ENCODE data around the gene ARHGEF40. TPM values are rescaled to one million over a fixed set of nuclear protein-coding genes. Genes with fewer than 3 reads are reported as not detected.

The ARHGEF40 gene
- polyA plus RNA-seq, 1 donor (not counting 4 experiments of a cell fraction or from before 2014, with no cell fraction given), result 8.7 TPM

- Histone ChIP-seq H4K20me1 (ENCODE audit: control insufficient read depth, extremely low read depth, insufficient read depth, low read length) (no peaks in the 10 kb centered on the region), H3K9me1 (ENCODE audit: control insufficient read depth, extremely low read depth, insufficient read depth, low read length) (no peaks in the 10 kb centered on the region), H3K4me3 (ENCODE audit: control insufficient read depth in 2 of 3, extremely low read depth in 1 of 3, insufficient read depth in 2 of 3, low read depth in 1 of 3, low read length in 3 of 3) (no peak overlapping the region), H3K27ac (ENCODE audit: control insufficient read depth, insufficient read depth, low read length) (no peak overlapping the region), H3K9me3 (ENCODE audit: control insufficient read depth, low read depth, low read length) (no peaks in the 10 kb centered on the region), H3K27me3 (ENCODE audit: control insufficient read depth, extremely low read depth, insufficient read depth, low read length) (no peaks in the 10 kb centered on the region), H3K36me3 (ENCODE audit: control insufficient read depth in 2 of 2, extremely low read depth in 1 of 2, insufficient read depth in 2 of 2, low read length in 2 of 2) (peaks cover 8% of the 10 kb centered on the region in 2 experiments), H3K9ac (ENCODE audit: control insufficient read depth, extremely low read depth, insufficient read depth, low read length) (no peak overlapping the region), H2AFZ (ENCODE audit: control insufficient read depth, low read length) (no peak overlapping the region), H3K4me2 (ENCODE audit: control insufficient read depth, extremely low read depth, insufficient read depth, low read depth, low read length) (no peak overlapping the region), H3K79me2 (ENCODE audit: control insufficient read depth, insufficient read depth, low read length) (no peaks in the 10 kb centered on the region), H3K4me1 (ENCODE audit: control insufficient read depth, extremely low read depth, insufficient read depth, low read length) (peaks cover 10% of the 10 kb centered on the region)
- DNase-seq (ENCODE audit: low read depth, low spot score), result no peak
- dilution Hi-C loops (cut with MboI; ENCODE audit: extremely low pct_ligation_motif_present, low sequenced_read_pairs), result no loop called here
- no peak for FAIRE-seq
- TF ChIP-seq CTCF (optimal IDR thresholded peaks at IDR 0.05 in 1 of 3, IDR thresholded peaks at IDR 0.05 in 1 of 3, conservative IDR thresholded peaks at IDR 0.05 in 1 of 3; ENCODE audit: extremely low read depth in 1 of 3, insufficient read depth in 2 of 3, low read length in 3 of 3) (no peak), EZH2 (IDR thresholded peaks at IDR 0.05; ENCODE audit: low read length) (no peak)
Observed at GRCh38 chr14:21075719-21076437, 5.8 kb downstream of the ARHGEF40 start.

GRCh38 chr14:21077672-21078071 lies 7.6 kb downstream of the ARHGEF40 start:
- Histone ChIP-seq H3K27ac (ENCODE audit: control insufficient read depth, insufficient read depth, low read length) (no peak overlapping the region), H3K36me3 (ENCODE audit: control insufficient read depth in 2 of 2, extremely low read depth in 1 of 2, insufficient read depth in 2 of 2, low read length in 2 of 2) (peaks cover 8 to 12% of the 10 kb centered on the region in 2 experiments), H3K4me3 (ENCODE audit: control insufficient read depth in 2 of 3, extremely low read depth in 1 of 3, insufficient read depth in 2 of 3, low read depth in 1 of 3, low read length in 3 of 3) (no peak overlapping the region), H2AFZ (ENCODE audit: control insufficient read depth, low read length) (no peak overlapping the region), H3K9me1 (ENCODE audit: control insufficient read depth, extremely low read depth, insufficient read depth, low read length) (no peaks in the 10 kb centered on the region), H3K79me2 (ENCODE audit: control insufficient read depth, insufficient read depth, low read length) (no peaks in the 10 kb centered on the region), H3K4me1 (ENCODE audit: control insufficient read depth, extremely low read depth, insufficient read depth, low read length) (no peaks in the 10 kb centered on the region), H3K9ac (ENCODE audit: control insufficient read depth, extremely low read depth, insufficient read depth, low read length) (no peak overlapping the region), H3K27me3 (ENCODE audit: control insufficient read depth, extremely low read depth, insufficient read depth, low read length) (no peaks in the 10 kb centered on the region), H3K9me3 (ENCODE audit: control insufficient read depth, low read depth, low read length) (no peaks in the 10 kb centered on the region), H4K20me1 (ENCODE audit: control insufficient read depth, extremely low read depth, insufficient read depth, low read length) (no peaks in the 10 kb centered on the region), H3K4me2 (ENCODE audit: control insufficient read depth, extremely low read depth, insufficient read depth, low read depth, low read length) (no peak overlapping the region)
- dilution Hi-C loops (cut with MboI; ENCODE audit: extremely low pct_ligation_motif_present, low sequenced_read_pairs), result no loop called here
- no peak for FAIRE-seq
- TF ChIP-seq EZH2 (IDR thresholded peaks at IDR 0.05; ENCODE audit: low read length) (no peak), CTCF (optimal IDR thresholded peaks at IDR 0.05 in 1 of 3, IDR thresholded peaks at IDR 0.05 in 1 of 3, conservative IDR thresholded peaks at IDR 0.05 in 1 of 3; ENCODE audit: extremely low read depth in 1 of 3, insufficient read depth in 2 of 3, low read length in 3 of 3) (no peak)
- DNase-seq (ENCODE audit: low read depth, low spot score), result no peak
